GM12878 (cell line): Measurements from ENCODE around the gene SLC25A41. TPM values are rescaled to one million over a fixed set of nuclear protein-coding genes. Genes with fewer than 3 reads are reported as not detected.
A peak's percentile ranks its signal among the peaks of the same experiment; 100 is the strongest.

ENCODE experiments used
- CEBPB ChIP-seq, 2 experiments: fragments of 150-350 bp in 1 of 2; IDR thresholded peaks; 2 replicates each; pipeline ENCODE4 v1.6.1; 2012 to 2014; ENCODE audit warnings: low read depth in 2 of 2, low read length in 2 of 2, borderline replicate concordance in 1 of 2, inconsistent platforms in 1 of 2
- CHD1 ChIP-seq: IDR thresholded peaks from 2 replicates; pipeline ENCODE4 v1.6.1; 2012; ENCODE audit warnings: low read depth, low read length, improper control_type of control experiment
- CHD2 ChIP-seq: IDR thresholded peaks from 2 replicates; pipeline ENCODE4 v1.6.1; 2011; ENCODE audit warnings: low read depth, low read length, improper control_type of control experiment, borderline replicate concordance
- CHD4 ChIP-seq: fragments of 200-600 bp; sonication (generic); IDR thresholded peaks from 2 replicates; pipeline ENCODE4 v1.6.1; 2016; ENCODE audit warnings: mild to moderate bottlenecking
- EP300 ChIP-seq, 2 experiments: fragments of 150-350 bp in 1 of 2; IDR thresholded peaks; 2 replicates each; pipeline ENCODE4 v1.6.1; 2011 to 2012; ENCODE audit warnings: low read depth in 2 of 2, low read length in 2 of 2, borderline replicate concordance in 1 of 2, improper control_type of control experiment in 1 of 2, inconsistent platforms in 1 of 2; ENCODE audit not compliant: control insufficient read depth in 1 of 2
- ESRRA ChIP-seq: IDR thresholded peaks from 2 replicates; pipeline ENCODE4 v1.6.1; 2012; ENCODE audit warnings: mild to moderate bottlenecking, low read length, improper control_type of control experiment
- GABPA ChIP-seq: IDR thresholded peaks from 2 replicates; pipeline ENCODE4 v1.6.1; 2014; ENCODE audit warnings: antibody characterized with exemption, low read depth, mild to moderate bottlenecking, inconsistent platforms
- MTA2 ChIP-seq: fragments of 450-650 bp; IDR thresholded peaks from 2 replicates; pipeline ENCODE4 v1.6.1; 2016; ENCODE audit warnings: low read depth, mild to moderate bottlenecking, moderate library complexity
- PAX5 ChIP-seq: IDR thresholded peaks from 2 replicates; pipeline ENCODE4 v1.6.1; 2011; ENCODE audit warnings: low read depth, low read length, borderline replicate concordance
- SMAD5 ChIP-seq: IDR thresholded peaks from 2 replicates; pipeline ENCODE4 v1.6.1; 2016; ENCODE audit warnings: antibody characterized with exemption, low read depth
- SMC3 ChIP-seq: IDR thresholded peaks from 2 replicates; pipeline ENCODE4 v1.6.1; 2011; ENCODE audit warnings: low read length, improper control_type of control experiment, borderline replicate concordance
- ZNF207 ChIP-seq: fragments of 450-650 bp; IDR thresholded peaks from 2 replicates; pipeline ENCODE4 v1.6.1; 2014; ENCODE audit warnings: antibody characterized with exemption, mild to moderate bottlenecking, borderline replicate concordance
- ZNF24 ChIP-seq: fragments of 450-650 bp; IDR thresholded peaks from 2 replicates; pipeline ENCODE4 v1.6.1; 2017; ENCODE audit warnings: antibody characterized with exemption, mild to moderate bottlenecking
- polyA plus RNA-seq, 11 experiments: library from polyadenylated mRNA; depleted of rRNA in 4 of 11; unstranded in 6 of 11; stranded (reverse) in 5 of 11; fragments of >200 nt; fragmentation: Nextera tagmentation in 4 of 11; fragmentation: Illumina TruSeq in 1 of 11; extraction: Ambion mirVana in 4 of 11; extraction: Trizol in 1 of 11; gene quantifications; 1 replicate in 1 of 11; 2 replicates in 10 of 11; pipeline versions ENCODE4 v1.2.1 to v1.2.3, GENCODE V29; 2011 to 2016; ENCODE audit warnings: inconsistent platforms in 2 of 11, missing spikeins in 2 of 11, low read depth in 1 of 11
- total RNA-seq, 4 experiments: library from RNA; depleted of rRNA in 3 of 4; stranded (reverse); fragments of >200 nt in 3 of 4; fragmentation: Illumina TruSeq in 1 of 4; extraction: Trizol in 1 of 4; gene quantifications; 2 replicates each; pipeline versions ENCODE4 v1.2.1 to v1.2.3, GENCODE V29; 2013 to 2021
- TF ChIP-seq, protein P1 (sequence below): fragments of 450-650 bp; IDR thresholded peaks from 2 replicates; pipeline ENCODE4 v1.6.1; 2017; ENCODE audit warnings: mild to moderate bottlenecking, moderate library complexity
- TF ChIP-seq, protein P2 (sequence below): fragments of 150-350 bp; IDR thresholded peaks from 2 replicates; pipeline ENCODE4 v1.6.1; 2016; ENCODE audit warnings: low read depth, low read length
- TF ChIP-seq, protein P3 (sequence below): IDR thresholded peaks from 2 replicates; pipeline ENCODE4 v1.6.1; 2012; ENCODE audit warnings: improper control_type of control experiment, low read depth, low read length; ENCODE audit not compliant: insufficient replicate concordance

SLC25A41 gene
- total and polyA plus RNA-seq, 10 of the 15 experiments (the other 5 are each of a cell fraction or from before 2014, with no cell fraction given), result 0.23 to 1.2 (median 0.43) TPM; not detected in 2

DNA sequence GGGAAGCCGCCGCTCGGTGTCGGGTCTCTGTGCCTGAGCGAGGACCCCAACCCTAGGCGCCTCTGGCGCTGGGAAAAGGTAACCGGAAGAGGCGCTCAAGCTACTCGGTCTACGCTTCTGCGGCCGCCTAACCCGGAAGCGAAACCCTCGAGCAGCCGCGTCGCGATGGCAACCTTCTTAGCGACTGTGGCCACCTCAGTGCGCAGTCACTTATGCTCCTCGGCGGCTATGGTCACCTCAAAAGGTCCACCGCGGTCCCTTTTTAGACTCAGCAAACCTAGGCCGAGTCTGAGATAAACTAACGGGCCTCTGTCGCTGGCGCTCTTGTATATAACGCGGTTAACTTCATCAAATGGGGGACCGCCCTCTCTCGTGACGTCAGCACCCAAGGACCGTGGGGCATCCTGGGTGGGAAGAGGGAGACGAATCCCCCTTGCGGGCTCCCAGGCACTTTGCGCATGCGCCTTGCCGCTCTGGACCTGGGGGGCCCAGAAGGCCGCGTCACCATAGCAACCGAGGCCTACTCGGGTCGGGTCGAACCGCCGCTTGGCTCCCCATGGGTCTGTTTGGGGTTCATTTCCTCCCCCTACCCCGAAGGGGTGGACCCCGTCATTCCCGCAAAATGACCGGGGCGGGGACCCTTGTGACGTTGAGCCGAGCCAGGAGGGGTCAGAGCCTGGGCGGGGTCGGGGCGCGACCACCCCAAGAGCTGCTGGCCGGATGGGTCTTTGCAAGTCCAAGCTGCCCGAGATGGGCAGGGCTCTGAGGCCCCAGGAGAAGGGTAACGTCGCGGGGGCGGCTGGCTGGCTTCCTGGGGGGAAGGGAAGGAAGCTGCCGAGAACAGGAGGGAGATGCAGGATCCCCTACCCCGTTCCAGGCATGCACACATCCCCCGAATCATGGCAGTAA is 40.2 kb downstream of the SLC25A41 start, which contains the start of gene GTF2F1 (continued):
- peak; percentile 5; the same call in 1 of the 2 replicates for TF ChIP-seq ZNF24
- TF ChIP-seq, protein P1, sequence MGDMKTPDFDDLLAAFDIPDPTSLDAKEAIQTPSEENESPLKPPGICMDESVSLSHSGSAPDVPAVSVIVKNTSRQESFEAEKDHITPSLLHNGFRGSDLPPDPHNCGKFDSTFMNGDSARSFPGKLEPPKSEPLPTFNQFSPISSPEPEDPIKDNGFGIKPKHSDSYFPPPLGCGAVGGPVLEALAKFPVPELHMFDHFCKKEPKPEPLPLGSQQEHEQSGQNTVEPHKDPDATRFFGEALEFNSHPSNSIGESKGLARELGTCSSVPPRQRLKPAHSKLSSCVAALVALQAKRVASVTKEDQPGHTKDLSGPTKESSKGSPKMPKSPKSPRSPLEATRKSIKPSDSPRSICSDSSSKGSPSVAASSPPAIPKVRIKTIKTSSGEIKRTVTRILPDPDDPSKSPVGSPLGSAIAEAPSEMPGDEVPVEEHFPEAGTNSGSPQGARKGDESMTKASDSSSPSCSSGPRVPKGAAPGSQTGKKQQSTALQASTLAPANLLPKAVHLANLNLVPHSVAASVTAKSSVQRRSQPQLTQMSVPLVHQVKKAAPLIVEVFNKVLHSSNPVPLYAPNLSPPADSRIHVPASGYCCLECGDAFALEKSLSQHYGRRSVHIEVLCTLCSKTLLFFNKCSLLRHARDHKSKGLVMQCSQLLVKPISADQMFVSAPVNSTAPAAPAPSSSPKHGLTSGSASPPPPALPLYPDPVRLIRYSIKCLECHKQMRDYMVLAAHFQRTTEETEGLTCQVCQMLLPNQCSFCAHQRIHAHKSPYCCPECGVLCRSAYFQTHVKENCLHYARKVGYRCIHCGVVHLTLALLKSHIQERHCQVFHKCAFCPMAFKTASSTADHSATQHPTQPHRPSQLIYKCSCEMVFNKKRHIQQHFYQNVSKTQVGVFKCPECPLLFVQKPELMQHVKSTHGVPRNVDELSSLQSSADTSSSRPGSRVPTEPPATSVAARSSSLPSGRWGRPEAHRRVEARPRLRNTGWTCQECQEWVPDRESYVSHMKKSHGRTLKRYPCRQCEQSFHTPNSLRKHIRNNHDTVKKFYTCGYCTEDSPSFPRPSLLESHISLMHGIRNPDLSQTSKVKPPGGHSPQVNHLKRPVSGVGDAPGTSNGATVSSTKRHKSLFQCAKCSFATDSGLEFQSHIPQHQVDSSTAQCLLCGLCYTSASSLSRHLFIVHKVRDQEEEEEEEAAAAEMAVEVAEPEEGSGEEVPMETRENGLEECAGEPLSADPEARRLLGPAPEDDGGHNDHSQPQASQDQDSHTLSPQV, result 0 out of 2 replicates have a peak, but pooled peaks have one; percentile 53
- no peak for TF ChIP-seq CHD1
- peak; percentile 73 for TF ChIP-seq MTA2
- no peak for TF ChIP-seq CEBPB (IDR thresholded peaks at IDR 0.05; ENCODE audit: borderline replicate concordance in 1 of 2, low read depth in 2 of 2, low read length in 2 of 2)
- TF ChIP-seq CHD4, result no peak
- peak; percentile 66; the same call in 1 of the 2 replicates for TF ChIP-seq ZNF207
- no peak for TF ChIP-seq ESRRA
- peak; percentile 90 for TF ChIP-seq GABPA
- TF ChIP-seq, protein P2, sequence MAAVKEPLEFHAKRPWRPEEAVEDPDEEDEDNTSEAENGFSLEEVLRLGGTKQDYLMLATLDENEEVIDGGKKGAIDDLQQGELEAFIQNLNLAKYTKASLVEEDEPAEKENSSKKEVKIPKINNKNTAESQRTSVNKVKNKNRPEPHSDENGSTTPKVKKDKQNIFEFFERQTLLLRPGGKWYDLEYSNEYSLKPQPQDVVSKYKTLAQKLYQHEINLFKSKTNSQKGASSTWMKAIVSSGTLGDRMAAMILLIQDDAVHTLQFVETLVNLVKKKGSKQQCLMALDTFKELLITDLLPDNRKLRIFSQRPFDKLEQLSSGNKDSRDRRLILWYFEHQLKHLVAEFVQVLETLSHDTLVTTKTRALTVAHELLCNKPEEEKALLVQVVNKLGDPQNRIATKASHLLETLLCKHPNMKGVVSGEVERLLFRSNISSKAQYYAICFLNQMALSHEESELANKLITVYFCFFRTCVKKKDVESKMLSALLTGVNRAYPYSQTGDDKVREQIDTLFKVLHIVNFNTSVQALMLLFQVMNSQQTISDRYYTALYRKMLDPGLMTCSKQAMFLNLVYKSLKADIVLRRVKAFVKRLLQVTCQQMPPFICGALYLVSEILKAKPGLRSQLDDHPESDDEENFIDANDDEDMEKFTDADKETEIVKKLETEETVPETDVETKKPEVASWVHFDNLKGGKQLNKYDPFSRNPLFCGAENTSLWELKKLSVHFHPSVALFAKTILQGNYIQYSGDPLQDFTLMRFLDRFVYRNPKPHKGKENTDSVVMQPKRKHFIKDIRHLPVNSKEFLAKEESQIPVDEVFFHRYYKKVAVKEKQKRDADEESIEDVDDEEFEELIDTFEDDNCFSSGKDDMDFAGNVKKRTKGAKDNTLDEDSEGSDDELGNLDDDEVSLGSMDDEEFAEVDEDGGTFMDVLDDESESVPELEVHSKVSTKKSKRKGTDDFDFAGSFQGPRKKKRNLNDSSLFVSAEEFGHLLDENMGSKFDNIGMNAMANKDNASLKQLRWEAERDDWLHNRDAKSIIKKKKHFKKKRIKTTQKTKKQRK, result no peak
- no peak for TF ChIP-seq PAX5
- no peak for TF ChIP-seq SMAD5
- TF ChIP-seq EP300 (IDR thresholded peaks at IDR 0.05; ENCODE audit: borderline replicate concordance in 1 of 2, control insufficient read depth in 1 of 2, low read depth in 2 of 2, low read length in 2 of 2), result peak in 1 of 2 experiments; percentile 38; a peak in 1 of 4 replicates
- TF ChIP-seq, protein P3, sequence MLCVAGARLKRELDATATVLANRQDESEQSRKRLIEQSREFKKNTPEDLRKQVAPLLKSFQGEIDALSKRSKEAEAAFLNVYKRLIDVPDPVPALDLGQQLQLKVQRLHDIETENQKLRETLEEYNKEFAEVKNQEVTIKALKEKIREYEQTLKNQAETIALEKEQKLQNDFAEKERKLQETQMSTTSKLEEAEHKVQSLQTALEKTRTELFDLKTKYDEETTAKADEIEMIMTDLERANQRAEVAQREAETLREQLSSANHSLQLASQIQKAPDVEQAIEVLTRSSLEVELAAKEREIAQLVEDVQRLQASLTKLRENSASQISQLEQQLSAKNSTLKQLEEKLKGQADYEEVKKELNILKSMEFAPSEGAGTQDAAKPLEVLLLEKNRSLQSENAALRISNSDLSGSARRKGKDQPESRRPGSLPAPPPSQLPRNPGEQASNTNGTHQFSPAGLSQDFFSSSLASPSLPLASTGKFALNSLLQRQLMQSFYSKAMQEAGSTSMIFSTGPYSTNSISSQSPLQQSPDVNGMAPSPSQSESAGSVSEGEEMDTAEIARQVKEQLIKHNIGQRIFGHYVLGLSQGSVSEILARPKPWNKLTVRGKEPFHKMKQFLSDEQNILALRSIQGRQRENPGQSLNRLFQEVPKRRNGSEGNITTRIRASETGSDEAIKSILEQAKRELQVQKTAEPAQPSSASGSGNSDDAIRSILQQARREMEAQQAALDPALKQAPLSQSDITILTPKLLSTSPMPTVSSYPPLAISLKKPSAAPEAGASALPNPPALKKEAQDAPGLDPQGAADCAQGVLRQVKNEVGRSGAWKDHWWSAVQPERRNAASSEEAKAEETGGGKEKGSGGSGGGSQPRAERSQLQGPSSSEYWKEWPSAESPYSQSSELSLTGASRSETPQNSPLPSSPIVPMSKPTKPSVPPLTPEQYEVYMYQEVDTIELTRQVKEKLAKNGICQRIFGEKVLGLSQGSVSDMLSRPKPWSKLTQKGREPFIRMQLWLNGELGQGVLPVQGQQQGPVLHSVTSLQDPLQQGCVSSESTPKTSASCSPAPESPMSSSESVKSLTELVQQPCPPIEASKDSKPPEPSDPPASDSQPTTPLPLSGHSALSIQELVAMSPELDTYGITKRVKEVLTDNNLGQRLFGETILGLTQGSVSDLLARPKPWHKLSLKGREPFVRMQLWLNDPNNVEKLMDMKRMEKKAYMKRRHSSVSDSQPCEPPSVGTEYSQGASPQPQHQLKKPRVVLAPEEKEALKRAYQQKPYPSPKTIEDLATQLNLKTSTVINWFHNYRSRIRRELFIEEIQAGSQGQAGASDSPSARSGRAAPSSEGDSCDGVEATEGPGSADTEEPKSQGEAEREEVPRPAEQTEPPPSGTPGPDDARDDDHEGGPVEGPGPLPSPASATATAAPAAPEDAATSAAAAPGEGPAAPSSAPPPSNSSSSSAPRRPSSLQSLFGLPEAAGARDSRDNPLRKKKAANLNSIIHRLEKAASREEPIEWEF, result no peak
- no peak for TF ChIP-seq SMC3
- TF ChIP-seq CHD2, result peak; percentile 42
